ENCODE data around the gene FAM216A.
A peak's percentile ranks its signal among the peaks of the same experiment; 100 is the strongest.
"Not testable (repeated sequence)": the region's sequence is repeated elsewhere in the genome, so short reads cannot be mapped to it uniquely, and the experiment has no call there.

Gene FAM216A, protein sequence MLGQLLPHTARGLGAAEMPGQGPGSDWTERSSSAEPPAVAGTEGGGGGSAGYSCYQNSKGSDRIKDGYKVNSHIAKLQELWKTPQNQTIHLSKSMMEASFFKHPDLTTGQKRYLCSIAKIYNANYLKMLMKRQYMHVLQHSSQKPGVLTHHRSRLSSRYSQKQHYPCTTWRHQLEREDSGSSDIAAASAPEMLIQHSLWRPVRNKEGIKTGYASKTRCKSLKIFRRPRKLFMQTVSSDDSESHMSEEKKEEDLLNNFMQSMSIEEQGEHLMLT

GRCh38 chr12:110468214-110469048 lies at the start of gene FAM216A, which contains the start of gene GPN3:
Gene FAM216A (plus strand): TSS chr12:110468845. CDS start chr12:110468876, 31 bp downstream.
Gene GPN3 (minus strand): TSS chr12:110468257. CDS start chr12:110468203, 54 bp downstream.
- H3K4me3 ChIP-seq (ENCODE audit: low read depth, low read length): peak within 1 kb of the TSS; percentile 88
- DNase-seq (ENCODE audit: low read depth): peak; percentile 96

DNA sequence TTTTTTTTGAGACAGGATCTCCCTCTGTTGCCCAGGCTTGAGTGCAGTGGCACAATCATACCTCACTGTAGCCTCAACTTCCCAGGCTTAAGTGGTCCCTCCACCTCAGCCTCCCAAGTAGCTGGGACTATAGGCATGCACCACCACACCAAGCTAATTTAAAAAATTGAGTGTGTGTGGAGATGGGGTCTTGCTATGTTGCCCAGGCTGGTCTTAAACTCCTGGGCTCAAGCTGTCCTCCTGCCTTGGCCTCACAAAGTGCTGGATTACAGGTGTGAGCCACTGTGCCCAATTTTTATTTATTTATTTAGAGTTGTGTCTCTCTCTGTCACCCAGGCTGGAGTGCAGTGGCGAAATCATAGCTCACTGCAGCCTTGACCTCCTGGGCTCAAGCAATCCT lies 48.0 kb upstream of the FAM216A start:
- H3K4me3 ChIP-seq (ENCODE audit: low read depth, low read length); DNase-seq (ENCODE audit: low read depth): not testable (repeated sequence)

DNA sequence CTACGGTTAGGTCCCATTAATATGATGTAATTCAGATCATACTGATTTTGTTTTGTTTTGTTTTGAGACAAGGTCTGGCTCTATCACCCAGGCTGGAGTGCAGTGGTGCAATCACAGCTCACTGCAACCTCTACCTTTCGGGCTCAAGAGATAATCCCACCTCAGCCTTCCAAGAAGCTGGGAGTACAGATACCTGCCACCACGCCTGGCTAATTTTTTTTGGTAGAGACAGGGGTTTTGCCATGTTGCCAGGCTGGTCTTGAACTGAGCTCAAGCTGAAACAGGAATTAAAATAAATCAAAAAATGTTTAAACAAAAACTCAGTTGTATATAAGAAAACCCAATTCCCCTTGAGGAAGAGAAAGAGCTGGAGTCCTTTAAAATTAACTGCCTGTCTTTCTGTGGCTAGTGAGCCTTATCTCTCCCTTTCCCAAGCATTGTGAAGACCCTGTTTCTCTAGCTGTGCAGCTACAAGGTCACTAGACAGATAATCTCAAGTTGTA lies 47.4 kb upstream of the FAM216A start:
- no peak for DNase-seq (ENCODE audit: low read depth)
- no peak overlapping the region for H3K4me3 ChIP-seq (ENCODE audit: low read depth, low read length)

GRCh38 chr12:110421701-110422100 lies 46.9 kb upstream of the FAM216A start:
- H3K4me3 ChIP-seq (ENCODE audit: low read depth, low read length): no peak overlapping the region
- DNase-seq (ENCODE audit: low read depth): no peak

- H3K4me3 ChIP-seq (ENCODE audit: low read depth, low read length): no peak overlapping the region
- no peak for DNase-seq (ENCODE audit: low read depth)
Measured at GRCh38 chr12:110424237-110424636, 44.4 kb upstream of the FAM216A start.

DNA sequence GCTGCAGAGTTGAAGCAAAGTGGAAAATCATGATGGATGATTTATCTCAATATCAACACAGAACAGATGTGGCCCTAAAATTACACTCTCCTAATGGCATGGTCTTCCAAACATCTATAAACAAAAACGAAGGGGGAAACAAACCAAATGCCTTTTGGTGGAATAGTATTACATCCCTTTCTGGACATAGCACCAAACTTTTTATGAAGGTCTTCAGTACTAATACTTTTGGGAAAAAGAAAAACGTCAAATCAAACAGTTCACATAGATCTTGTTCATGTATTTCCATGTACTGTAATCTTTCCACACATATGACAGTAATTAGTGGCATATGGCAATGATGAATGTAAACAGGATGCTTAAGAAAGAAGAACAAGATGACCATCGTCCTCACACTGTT lies 42.2 kb upstream of the FAM216A start:
- H3K4me3 ChIP-seq (ENCODE audit: low read depth, low read length): no peak overlapping the region
- DNase-seq (ENCODE audit: low read depth): no peak

DNA sequence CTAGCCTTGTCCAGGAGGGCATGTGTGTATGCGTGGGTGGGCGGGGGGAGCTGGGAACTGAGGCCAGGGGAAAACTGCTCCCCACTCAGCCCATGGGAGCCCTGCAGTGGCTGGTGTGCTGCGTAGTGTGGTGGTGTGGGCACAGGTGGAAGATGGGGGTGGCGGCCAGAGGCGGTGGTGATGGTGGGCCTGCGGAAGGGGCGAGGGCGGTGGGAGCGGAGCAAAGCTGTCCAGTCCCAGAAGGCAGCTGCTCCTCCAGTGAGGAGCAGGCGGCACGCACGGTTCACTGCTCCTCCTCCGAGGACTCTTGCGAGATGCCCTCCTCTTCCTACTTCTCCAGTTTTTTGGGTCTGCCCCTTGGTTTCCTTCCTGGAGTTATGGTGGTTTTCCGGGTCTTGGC lies 39.0 kb upstream of the FAM216A start:
- H3K4me3 ChIP-seq (ENCODE audit: low read depth, low read length); DNase-seq (ENCODE audit: low read depth): not testable (repeated sequence)

GRCh38 chr12:110431957-110432587 lies 36.6 kb upstream of the FAM216A start:
- no peak for DNase-seq (ENCODE audit: low read depth)

DNA sequence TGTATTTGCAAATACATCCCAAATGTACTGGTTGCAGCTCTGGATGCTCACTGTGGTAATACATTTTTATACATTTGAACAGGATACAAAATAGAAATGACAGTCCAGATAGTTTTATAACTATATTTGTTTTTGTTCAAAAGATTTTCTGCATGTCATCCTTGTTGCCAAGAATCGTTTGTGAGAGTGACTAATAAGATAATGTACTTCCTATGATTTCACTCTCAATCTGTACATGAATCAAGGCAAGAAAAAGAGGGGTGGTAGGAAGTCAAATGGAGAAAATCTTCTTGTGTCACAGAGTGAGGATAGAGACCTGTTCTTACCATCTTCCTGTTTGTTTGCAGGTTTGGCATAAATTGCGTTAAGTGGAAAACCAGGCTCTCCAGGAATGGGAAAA lies 32.4 kb upstream of the FAM216A start:
- H3K4me3 ChIP-seq (ENCODE audit: low read depth, low read length): no peak overlapping the region
- no peak for DNase-seq (ENCODE audit: low read depth)

More at GRCh38 chr12:110431957-110432587, 36.6 kb upstream of the FAM216A start:
- no peak overlapping the region for H3K4me3 ChIP-seq (ENCODE audit: low read depth, low read length)

GRCh38 chr12:110444455-110444854 lies 24.2 kb upstream of the FAM216A start:
- H3K4me3 ChIP-seq (ENCODE audit: low read depth, low read length): no peak overlapping the region
- no peak for DNase-seq (ENCODE audit: low read depth)

DNA sequence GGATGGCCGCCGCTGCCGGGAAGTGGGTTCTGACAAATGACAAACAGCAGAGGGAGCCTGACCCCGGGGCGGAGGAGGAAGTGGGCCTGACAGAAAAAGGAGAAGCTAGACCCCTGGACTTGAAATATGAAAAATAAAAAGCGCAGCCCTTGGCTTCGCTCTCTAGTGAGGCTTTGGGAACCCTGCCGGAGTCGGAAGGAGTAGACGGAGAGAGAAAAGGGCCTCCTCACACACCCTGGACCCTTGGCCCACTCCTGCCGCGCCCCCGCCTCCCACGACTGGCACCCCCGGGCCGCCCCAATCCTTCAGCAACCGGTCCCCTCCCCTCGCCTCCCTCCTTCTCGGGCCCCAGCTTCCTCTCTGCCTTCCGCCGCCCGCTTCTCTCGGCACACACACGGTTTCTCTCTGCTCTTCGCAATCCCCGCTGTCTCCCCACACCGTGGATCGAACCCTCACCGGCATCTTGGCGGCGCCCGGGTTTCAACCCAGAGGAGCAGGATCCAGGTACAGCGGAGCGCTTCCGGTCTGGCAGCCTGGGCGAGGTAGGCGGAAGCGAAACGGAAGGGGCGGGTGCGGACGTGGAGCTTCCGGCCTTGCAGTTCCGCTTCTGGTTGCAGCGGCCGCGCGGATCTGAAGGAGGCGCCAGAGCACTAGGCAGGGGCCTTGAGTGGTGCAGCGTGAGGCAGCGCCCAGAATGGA lies 18.7 kb upstream of the FAM216A start, which contains the start of gene ARPC3:
Gene ARPC3 (minus strand): TSS at position 539 of the 699 bp plus-strand sequence. CDS start 77 bp downstream, at position 462.
- DNase-seq (ENCODE audit: low read depth): peak; percentile 78
- peak within 1 kb of the TSS; percentile 95 for H3K4me3 ChIP-seq (ENCODE audit: low read depth, low read length)

GRCh38 chr12:110451263-110451662 lies 17.4 kb upstream of the FAM216A start:
- no peak for DNase-seq (ENCODE audit: low read depth)
- no peak overlapping the region for H3K4me3 ChIP-seq (ENCODE audit: low read depth, low read length)

- no peak for DNase-seq (ENCODE audit: low read depth)
- no peak overlapping the region for H3K4me3 ChIP-seq (ENCODE audit: low read depth, low read length)
Measured at GRCh38 chr12:110453569-110454296, 14.9 kb upstream of the FAM216A start.

- DNase-seq (ENCODE audit: low read depth): no peak
- no peak overlapping the region for H3K4me3 ChIP-seq (ENCODE audit: low read depth, low read length)
Measured at GRCh38 chr12:110458756-110459155, 9.9 kb upstream of the FAM216A start.

GRCh38 chr12:110461189-110461588 lies 7.5 kb upstream of the FAM216A start:
- H3K4me3 ChIP-seq (ENCODE audit: low read depth, low read length); DNase-seq (ENCODE audit: low read depth): not testable (repeated sequence)

- H3K4me3 ChIP-seq (ENCODE audit: low read depth, low read length): no peak overlapping the region
- DNase-seq (ENCODE audit: low read depth): no peak
Measured at GRCh38 chr12:110465024-110465423, 3.6 kb upstream of the FAM216A start.

DNA sequence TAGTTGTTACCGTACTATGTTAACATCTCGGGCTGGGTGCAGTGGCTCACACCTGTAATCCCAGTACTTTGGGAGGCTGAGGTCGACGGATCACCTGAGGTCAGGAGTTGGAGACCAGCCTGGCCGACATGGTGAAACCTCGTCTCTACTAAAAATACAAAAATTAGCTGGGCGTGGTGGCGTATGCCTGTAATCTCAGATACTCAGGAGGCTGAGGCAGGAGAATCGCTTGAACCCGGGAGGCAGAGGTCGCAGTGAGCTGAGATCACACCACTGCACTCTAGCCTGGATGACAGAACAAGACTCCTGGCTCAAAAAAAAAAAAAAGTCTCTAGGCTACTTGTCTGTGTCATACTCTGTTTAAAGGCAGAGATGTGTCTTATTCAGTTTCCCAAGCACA lies 2.9 kb upstream of the FAM216A start:
- H3K4me3 ChIP-seq (ENCODE audit: low read depth, low read length); DNase-seq (ENCODE audit: low read depth): not testable (repeated sequence)

DNA sequence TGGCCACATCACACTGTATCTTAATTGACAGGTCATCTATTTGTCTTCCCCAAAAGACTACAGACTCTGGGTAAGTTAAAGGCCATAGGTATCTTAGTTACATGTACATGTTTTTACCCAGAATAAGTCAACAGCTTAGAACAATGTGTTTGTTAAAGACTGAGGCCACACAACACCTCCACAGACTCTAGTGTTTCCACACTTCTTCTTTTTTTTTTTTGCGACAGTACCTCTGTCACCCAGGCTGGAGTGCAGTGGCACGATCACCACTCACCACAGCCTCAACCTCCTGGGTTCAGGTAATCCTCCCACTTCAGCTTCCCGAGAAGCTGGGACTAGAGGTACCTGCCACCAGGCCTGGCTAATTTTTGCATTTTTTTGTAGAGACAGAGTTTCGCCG lies 1.9 kb upstream of the FAM216A start:
- no peak overlapping the region for H3K4me3 ChIP-seq (ENCODE audit: low read depth, low read length)
- DNase-seq (ENCODE audit: low read depth): no peak

DNA sequence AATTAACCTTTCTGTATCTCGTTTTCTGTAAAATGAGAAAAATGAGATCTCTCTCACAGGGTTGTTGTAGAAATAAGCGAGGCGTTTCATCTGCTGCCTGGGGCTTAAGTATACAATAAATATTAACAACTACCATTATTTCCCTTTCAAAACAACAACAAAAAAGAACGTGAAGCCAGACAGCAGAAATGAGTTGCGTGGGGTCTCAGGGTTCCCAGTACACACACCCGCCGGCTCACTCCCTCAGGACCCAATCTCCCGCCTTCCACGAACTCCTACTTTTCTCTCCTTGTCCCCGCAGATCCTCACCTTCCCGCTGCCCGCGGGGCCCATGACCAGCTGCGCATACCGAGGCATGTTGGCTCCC lies 815 bp upstream of the FAM216A start:
- peak overlapping the region; percentile 88 for H3K4me3 ChIP-seq (ENCODE audit: low read depth, low read length)
- no peak for DNase-seq (ENCODE audit: low read depth)
